ENCODE results near the gene PALM3. TPM values are rescaled to one million over a fixed set of nuclear protein-coding genes. Genes with fewer than 3 reads are reported as not detected.

PALM3 gene
- total and polyA plus RNA-seq, 2 donors (not counting 3 experiments of a cell fraction or from before 2014, with no cell fraction given) = 0.08 to 0.31 TPM

DNA sequence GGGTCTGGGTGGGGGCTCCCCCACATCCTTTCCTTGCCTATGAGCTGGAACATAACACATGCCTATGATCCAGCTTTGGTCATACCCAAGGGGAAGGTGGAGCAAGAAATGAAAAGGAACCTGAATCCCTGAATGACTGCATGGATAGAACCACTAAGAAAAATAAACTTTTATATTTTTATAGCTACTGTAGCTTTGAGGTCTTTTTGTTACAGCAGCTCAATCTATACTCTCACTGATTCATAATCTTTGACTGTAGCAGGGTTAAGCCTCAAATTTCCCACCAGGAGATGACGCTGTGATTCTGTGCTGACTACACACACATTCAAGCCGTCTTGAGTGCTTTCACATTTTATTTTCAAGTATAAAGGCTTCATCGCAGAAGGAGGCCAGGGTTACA lies 8.8 kb downstream of the PALM3 start:
- Histone ChIP-seq H3K27me3 (ENCODE audit: control insufficient read depth in 2 of 2, insufficient read depth in 2 of 2, low read length in 2 of 2) (no peaks in the 10 kb centered on the region), H3K4me3 (replicated peaks in 1 of 3; ENCODE audit: insufficient read depth in 1 of 3, low read depth in 1 of 3, low read length in 3 of 3) (no peak overlapping the region), H3K9me3 (replicated peaks; ENCODE audit: control insufficient read depth, insufficient read depth, low read length) (no peaks in the 10 kb centered on the region), H3K4me2 (ENCODE audit: insufficient read depth, low read length) (no peak overlapping the region), H3K27ac (ENCODE audit: insufficient read depth, low read depth, low read length) (no peak overlapping the region), H3K36me3 (ENCODE audit: control insufficient read depth in 2 of 2, extremely low read depth in 1 of 2, insufficient read depth in 2 of 2, low read length in 2 of 2) (no peaks in the 10 kb centered on the region), H3K4me1 (ENCODE audit: control insufficient read depth, extremely low read depth, insufficient read depth, low read length) (no peaks in the 10 kb centered on the region), H3K9me1 (replicated peaks; ENCODE audit: control insufficient read depth, extremely low read depth, insufficient read depth, low read length) (no peaks in the 10 kb centered on the region), H3K9ac (replicated peaks; ENCODE audit: extremely low read depth, insufficient read depth, low read length) (no peak overlapping the region), H4K20me1 (replicated peaks; ENCODE audit: control insufficient read depth, extremely low read depth, insufficient read depth, low read length) (no peaks in the 10 kb centered on the region), H2AFZ (ENCODE audit: low read depth, low read length) (no peak overlapping the region), H3K79me2 (ENCODE audit: control insufficient read depth, insufficient read depth, low read length) (no peaks in the 10 kb centered on the region)
- FAIRE-seq = no peak
- DNase-seq (ENCODE audit: low read depth, low spot score) = no peak
- intact Hi-C loops (cut with micrococcal nuclease) = no loop called here
- ChIA-PET POLR2A (no interaction called here), CTCF (interaction anchor here (0.8 to 3.4 kb wide), 7 partner anchors 10 to 126 kb away, joined by 3 to 14 read pairs (median 7); partner anchors contain the start of genes IL27RA and MISP3)
- TF ChIP-seq JUN (IDR thresholded peaks at IDR 0.05; ENCODE audit: borderline replicate concordance, insufficient read depth, insufficient read length, low read depth) (no peak), MYC (IDR thresholded peaks at IDR 0.05; ENCODE audit: low read depth, low read length) (no peak)
- TF ChIP-seq, protein P1, sequence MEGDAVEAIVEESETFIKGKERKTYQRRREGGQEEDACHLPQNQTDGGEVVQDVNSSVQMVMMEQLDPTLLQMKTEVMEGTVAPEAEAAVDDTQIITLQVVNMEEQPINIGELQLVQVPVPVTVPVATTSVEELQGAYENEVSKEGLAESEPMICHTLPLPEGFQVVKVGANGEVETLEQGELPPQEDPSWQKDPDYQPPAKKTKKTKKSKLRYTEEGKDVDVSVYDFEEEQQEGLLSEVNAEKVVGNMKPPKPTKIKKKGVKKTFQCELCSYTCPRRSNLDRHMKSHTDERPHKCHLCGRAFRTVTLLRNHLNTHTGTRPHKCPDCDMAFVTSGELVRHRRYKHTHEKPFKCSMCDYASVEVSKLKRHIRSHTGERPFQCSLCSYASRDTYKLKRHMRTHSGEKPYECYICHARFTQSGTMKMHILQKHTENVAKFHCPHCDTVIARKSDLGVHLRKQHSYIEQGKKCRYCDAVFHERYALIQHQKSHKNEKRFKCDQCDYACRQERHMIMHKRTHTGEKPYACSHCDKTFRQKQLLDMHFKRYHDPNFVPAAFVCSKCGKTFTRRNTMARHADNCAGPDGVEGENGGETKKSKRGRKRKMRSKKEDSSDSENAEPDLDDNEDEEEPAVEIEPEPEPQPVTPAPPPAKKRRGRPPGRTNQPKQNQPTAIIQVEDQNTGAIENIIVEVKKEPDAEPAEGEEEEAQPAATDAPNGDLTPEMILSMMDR (IDR thresholded peaks at IDR 0.05; ENCODE audit: extremely low read depth in 1 of 2, insufficient read depth in 1 of 2, low read depth in 1 of 2, low read length in 2 of 2) = no peak
- no TSS peak for BruUV-seq (replicated peaks)
- dilution Hi-C loops (cut with MboI; ENCODE audit: extremely low pct_ligation_motif_present, low sequenced_read_pairs) = no loop called here

DNA sequence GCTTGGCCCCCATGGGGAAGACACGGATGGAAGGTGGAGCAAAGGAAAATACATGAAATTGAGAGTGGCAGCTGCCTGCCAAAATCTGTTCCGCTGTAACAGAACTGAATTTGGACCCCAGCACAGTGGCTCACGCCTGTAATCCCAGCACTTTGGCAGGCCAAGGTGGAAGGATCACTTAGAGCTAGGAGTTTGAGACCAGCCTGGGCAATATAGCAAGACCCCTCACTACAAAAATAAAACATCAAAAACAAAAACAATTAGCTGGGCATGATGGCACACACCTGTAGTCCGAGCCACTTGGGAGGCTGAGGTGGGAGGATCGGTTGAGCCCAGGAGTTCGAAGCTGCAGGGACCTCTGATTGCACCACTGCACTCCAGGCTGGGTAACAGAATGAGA lies 9.4 kb downstream of the PALM3 start:
- H3K4me2 ChIP-seq (ENCODE audit: insufficient read depth, low read length) = no peak overlapping the region
- H2AFZ ChIP-seq (ENCODE audit: low read depth, low read length) = no peak overlapping the region
- no peaks in the 10 kb centered on the region for H3K27me3 ChIP-seq (ENCODE audit: control insufficient read depth in 2 of 2, insufficient read depth in 2 of 2, low read length in 2 of 2)
- H3K27ac ChIP-seq (ENCODE audit: insufficient read depth, low read depth, low read length) = no peak overlapping the region
- intact Hi-C loops (cut with micrococcal nuclease) = no loop called here
- no peak for FAIRE-seq
- no peaks in the 10 kb centered on the region for H3K36me3 ChIP-seq (ENCODE audit: control insufficient read depth in 2 of 2, extremely low read depth in 1 of 2, insufficient read depth in 2 of 2, low read length in 2 of 2)
- H3K9me3 ChIP-seq (replicated peaks; ENCODE audit: control insufficient read depth, insufficient read depth, low read length) = no peaks in the 10 kb centered on the region
- BruUV-seq (replicated peaks) = no TSS peak
- H3K4me1 ChIP-seq (ENCODE audit: control insufficient read depth, extremely low read depth, insufficient read depth, low read length) = no peaks in the 10 kb centered on the region
- TF ChIP-seq FOS (IDR thresholded peaks at IDR 0.05; ENCODE audit: borderline replicate concordance, insufficient read depth, low read length) (no peak), MYC (IDR thresholded peaks at IDR 0.05; ENCODE audit: low read depth, low read length) (no peak), POLR2AphosphoS5 (IDR thresholded peaks at IDR 0.05; ENCODE audit: insufficient read depth, low read depth, low read length) (no peak), JUN (IDR thresholded peaks at IDR 0.05; ENCODE audit: borderline replicate concordance, insufficient read depth, insufficient read length, low read depth) (no peak), POLR2A (IDR thresholded peaks at IDR 0.05; ENCODE audit: low read depth, low read length) (no peak), GATA2 (IDR thresholded peaks at IDR 0.05; ENCODE audit: insufficient read depth, insufficient read length, low read depth, low read length) (no peak), EZH2 (IDR thresholded peaks at IDR 0.05; ENCODE audit: borderline replicate concordance, low read depth, low read length, severe bottlenecking) (no peak)
- TF ChIP-seq, protein P2, sequence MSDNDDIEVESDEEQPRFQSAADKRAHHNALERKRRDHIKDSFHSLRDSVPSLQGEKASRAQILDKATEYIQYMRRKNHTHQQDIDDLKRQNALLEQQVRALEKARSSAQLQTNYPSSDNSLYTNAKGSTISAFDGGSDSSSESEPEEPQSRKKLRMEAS (IDR thresholded peaks at IDR 0.05; ENCODE audit: insufficient read depth, insufficient read length) = no peak
- TF ChIP-seq, protein P1 (IDR thresholded peaks at IDR 0.05; ENCODE audit: extremely low read depth in 1 of 2, insufficient read depth in 1 of 2, low read depth in 1 of 2, low read length in 2 of 2) = no peak
- no peaks in the 10 kb centered on the region for H4K20me1 ChIP-seq (replicated peaks; ENCODE audit: control insufficient read depth, extremely low read depth, insufficient read depth, low read length)
- CTCF ChIA-PET = interaction anchor here (0.8 to 3.4 kb wide), 7 partner anchors 10 to 126 kb away, joined by 3 to 14 read pairs (median 7); partner anchors contain the start of genes IL27RA and MISP3
- no peaks in the 10 kb centered on the region for H3K9me1 ChIP-seq (replicated peaks; ENCODE audit: control insufficient read depth, extremely low read depth, insufficient read depth, low read length)
- dilution Hi-C loops (cut with MboI; ENCODE audit: extremely low pct_ligation_motif_present, low sequenced_read_pairs) = no loop called here
- no peak overlapping the region for H3K9ac ChIP-seq (replicated peaks; ENCODE audit: extremely low read depth, insufficient read depth, low read length)
- H3K79me2 ChIP-seq (ENCODE audit: control insufficient read depth, insufficient read depth, low read length) = no peaks in the 10 kb centered on the region
- POLR2A ChIA-PET = interaction anchor here (1.0 kb wide), 1 partner anchor 84 kb away, joined by 5 read pairs; no protein-coding TSS in a partner anchor
- no peak overlapping the region for H3K4me3 ChIP-seq (replicated peaks in 1 of 3; ENCODE audit: insufficient read depth in 1 of 3, low read depth in 1 of 3, low read length in 3 of 3)
- no peak for DNase-seq (ENCODE audit: low read depth, low spot score)

All from endothelial cell of umbilical vein (primary cell).